ENCODE data around the gene HMGCR. TPM values are rescaled to one million over a fixed set of nuclear protein-coding genes. Genes with fewer than 3 reads are reported as not detected.
"Not testable (repeated sequence)": the region's sequence is repeated elsewhere in the genome, so short reads cannot be mapped to it uniquely, and the experiment has no call there.

The HMGCR gene
- total and polyA plus RNA-seq, 12 donors: 7.0 to 793 (median 59.5) TPM

DNA sequence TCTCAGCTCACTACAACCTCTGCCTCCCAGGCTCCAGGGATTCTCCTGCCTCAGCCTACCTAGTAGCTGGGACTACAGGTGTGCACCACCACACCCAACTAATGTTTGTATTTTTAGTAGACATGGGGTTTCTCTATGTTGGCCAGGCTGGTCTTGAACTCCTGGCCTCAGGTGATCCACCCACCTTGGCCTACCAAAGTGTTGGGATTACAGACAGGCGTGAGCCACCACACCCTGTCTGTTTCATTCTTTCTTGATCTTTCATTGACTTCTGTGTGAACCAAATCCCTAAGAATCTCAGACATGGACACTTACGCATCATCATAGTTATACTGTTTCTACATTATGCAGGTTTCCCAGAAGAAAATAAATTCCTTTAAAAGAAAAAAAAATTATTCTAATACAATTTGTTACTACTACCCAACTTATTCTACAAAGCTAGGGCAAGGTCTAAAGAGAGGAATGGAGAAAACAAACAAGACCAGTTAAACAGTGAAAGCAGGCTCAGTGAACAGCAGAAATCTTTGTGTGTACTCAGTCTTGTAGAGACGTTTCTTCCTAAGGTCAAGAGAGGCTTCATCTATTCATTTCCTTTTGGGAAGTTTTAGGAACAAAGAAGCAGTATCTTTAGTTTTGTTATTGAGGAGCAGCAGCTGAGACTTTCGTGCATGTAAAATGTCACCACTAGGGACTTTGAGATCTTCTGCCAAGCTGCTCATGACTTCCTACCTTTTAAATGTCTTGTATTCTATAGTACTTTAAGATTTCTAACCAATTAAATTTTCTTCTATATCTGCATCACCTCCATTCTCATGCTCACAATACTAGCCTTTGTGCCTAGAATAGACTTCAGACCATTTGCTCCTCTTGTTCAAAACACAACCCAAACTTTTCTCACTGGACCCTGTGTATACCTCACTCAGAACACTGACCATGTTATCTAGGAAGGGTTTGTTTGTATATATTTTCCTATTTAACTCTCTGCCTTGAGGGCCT is 5.6 kb upstream of the HMGCR start:
- Histone ChIP-seq H3K27ac (no peak overlapping the region), H3K9me3 (replicated peaks in 1 of 3) (no peaks in the 10 kb centered on the region), H3K4me1 (replicated peaks in 1 of 2) (peaks cover 0 to 10% of the 10 kb centered on the region in 2 donors), H3K4me3 (no peak overlapping the region), H3K36me3 (replicated peaks in 1 of 2) (no peaks in the 10 kb centered on the region), H3K27me3 (no peaks in the 10 kb centered on the region)
- DNase-seq: no peak
- TF ChIP-seq, protein P1, sequence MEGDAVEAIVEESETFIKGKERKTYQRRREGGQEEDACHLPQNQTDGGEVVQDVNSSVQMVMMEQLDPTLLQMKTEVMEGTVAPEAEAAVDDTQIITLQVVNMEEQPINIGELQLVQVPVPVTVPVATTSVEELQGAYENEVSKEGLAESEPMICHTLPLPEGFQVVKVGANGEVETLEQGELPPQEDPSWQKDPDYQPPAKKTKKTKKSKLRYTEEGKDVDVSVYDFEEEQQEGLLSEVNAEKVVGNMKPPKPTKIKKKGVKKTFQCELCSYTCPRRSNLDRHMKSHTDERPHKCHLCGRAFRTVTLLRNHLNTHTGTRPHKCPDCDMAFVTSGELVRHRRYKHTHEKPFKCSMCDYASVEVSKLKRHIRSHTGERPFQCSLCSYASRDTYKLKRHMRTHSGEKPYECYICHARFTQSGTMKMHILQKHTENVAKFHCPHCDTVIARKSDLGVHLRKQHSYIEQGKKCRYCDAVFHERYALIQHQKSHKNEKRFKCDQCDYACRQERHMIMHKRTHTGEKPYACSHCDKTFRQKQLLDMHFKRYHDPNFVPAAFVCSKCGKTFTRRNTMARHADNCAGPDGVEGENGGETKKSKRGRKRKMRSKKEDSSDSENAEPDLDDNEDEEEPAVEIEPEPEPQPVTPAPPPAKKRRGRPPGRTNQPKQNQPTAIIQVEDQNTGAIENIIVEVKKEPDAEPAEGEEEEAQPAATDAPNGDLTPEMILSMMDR (IDR thresholded peaks at IDR 0.05): peak in 1 of 6 experiments; percentile 14
- no peak for TF ChIP-seq POLR2A (IDR thresholded peaks at IDR 0.05)
- WGBS, 4 donors: 71 to 75% (median 73%) methylated on average over 4 of the region's 4 CpGs
- intact Hi-C loops (cut with DNase I): no loop called here

DNA sequence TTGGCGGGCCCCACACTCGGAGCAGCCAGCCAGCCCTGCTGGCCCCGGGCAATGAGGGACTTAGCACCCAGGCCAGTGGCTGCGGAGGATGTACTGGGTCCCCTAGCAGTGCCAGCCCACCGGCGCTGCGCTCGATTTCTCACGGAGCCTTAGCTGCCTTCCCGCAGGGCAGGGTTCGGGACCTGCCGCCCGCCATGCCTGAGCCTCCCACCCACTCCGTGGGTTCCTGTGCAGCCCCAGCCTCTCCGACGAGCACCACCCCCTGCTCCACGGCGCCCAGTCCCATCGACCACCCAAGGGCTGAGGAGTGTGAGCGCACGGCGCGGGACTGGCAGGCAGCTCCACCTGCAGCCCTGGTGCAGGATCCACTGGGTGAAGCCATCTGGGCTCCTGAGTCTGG is 3.3 kb upstream of the HMGCR start:
- H3K27ac ChIP-seq; DNase-seq; H3K9me3 ChIP-seq (replicated peaks in 1 of 3); H3K4me3 ChIP-seq; H3K27me3 ChIP-seq; intact Hi-C loops (cut with DNase I); H3K36me3 ChIP-seq (replicated peaks in 1 of 2): not testable (repeated sequence)
- WGBS, 4 donors: 97 to 100% (median 98%) methylated on average over 9 to 23 of the region's 23 CpGs; no CpG with 5 or more reads in 1 of the 4 donors
- peaks cover 0 to 19% of the 10 kb centered on the region in 2 donors for H3K4me1 ChIP-seq (replicated peaks in 1 of 2)

DNA sequence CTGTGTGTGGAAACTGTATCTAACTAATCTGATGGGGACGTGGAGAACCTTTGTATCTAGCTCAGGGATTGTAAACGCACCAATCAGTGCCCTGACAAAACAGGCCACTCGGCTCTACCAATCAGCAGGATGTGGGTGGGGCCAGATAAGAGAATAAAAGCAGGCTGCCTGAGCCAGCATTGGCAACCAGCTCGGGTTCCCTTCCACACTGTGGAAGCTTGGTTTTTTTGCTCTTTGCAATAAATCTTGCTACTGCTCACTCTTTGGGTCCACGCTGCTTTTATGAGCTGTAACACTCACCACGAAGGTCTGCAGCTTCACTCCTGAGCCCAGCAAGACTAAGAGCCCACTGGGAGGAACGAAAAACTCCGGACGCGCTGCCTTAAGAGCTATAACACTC is 2.6 kb upstream of the HMGCR start:
- intact Hi-C loops (cut with DNase I); H3K27ac ChIP-seq; H3K9me3 ChIP-seq (replicated peaks in 1 of 3); H3K27me3 ChIP-seq; DNase-seq; H3K4me3 ChIP-seq; H3K36me3 ChIP-seq (replicated peaks in 1 of 2): not testable (repeated sequence)
- H3K4me1 ChIP-seq (replicated peaks in 1 of 2): peaks cover 0 to 23% of the 10 kb centered on the region in 2 donors
- WGBS, 4 donors: 85 to 92% (median 90%) methylated on average over 7 to 10 of the region's 10 CpGs

DNA sequence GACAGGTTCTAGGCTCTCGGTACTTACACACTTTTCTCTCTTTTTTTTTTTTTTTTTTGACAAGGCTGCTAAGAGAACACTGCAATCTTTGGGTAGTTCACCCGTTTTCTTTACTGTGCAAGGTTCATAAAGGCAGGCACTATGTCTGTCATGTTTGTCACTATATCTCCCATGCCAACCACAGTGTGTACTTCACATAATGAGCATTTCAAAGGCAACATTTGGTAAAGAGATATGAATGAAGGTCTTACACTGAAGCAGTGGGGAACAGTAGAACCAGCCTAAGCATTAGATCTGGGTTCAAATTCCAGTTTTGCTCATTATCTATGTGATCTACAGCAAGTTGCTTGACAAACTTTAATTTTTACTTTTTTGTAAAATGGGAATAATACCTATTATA is 1.5 kb upstream of the HMGCR start:
- no peak for TF ChIP-seq POLR2A (IDR thresholded peaks at IDR 0.05)
- TF ChIP-seq, protein P1 (IDR thresholded peaks at IDR 0.05): peak in 1 of 6 experiments; percentile 20
- H3K4me1 ChIP-seq (replicated peaks in 1 of 2): peaks cover 0 to 33% of the 10 kb centered on the region in 2 donors
- peak overlapping the region in 1 of 5 donors; percentile 96 for H3K27ac ChIP-seq
- DNase-seq: no peak
- no peak overlapping the region for H3K4me3 ChIP-seq
- WGBS, 4 donors: 35 to 59% (median 49%) methylated on average over 2 of the region's 2 CpGs
- H3K36me3 ChIP-seq (replicated peaks in 1 of 2): no peaks in the 10 kb centered on the region
- H3K9me3 ChIP-seq (replicated peaks in 1 of 3): no peaks in the 10 kb centered on the region
- intact Hi-C loops (cut with DNase I): no loop called here
- no peaks in the 10 kb centered on the region for H3K27me3 ChIP-seq

DNA sequence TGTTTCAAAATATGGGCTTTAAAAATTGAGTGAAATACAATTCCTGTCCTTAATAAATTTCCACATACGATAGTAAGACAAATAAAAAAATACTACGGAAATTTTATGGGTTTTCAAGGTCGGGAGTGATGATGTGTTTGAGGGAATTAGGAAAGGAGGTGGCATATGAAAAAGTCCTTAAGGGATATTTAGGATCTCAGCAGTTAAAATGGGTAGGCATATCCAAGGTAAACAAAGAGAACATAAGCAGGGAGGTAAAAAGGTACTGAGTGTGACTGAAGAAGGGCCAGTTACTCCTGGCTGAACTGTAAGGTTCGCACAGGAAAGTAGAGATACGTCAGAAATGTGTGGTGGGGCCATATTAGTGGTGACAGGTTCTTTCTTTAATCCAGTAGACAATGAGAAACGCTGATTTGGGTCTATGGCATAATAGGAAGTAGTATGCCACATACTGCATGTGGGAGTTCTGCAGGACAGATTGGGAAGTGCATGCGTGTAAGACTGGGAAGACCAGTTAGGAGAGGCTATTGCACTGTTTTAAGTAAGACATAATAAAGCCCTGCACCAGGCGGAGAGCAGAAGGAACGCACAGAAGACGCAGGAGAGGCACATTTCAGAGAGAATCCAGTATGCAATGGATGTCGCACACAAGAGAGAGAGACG is 937 bp upstream of the HMGCR start:
- Histone ChIP-seq H3K9me3 (replicated peaks in 1 of 3) (no peaks in the 10 kb centered on the region), H3K27ac (peak overlapping the region; percentile 14 to 96 (median 92)), H3K36me3 (replicated peaks in 1 of 2) (no peaks in the 10 kb centered on the region), H3K4me3 (peak overlapping the region in 3 of 4 donors; percentile 16 to 74 (median 52)), H3K27me3 (no peaks in the 10 kb centered on the region), H3K4me1 (replicated peaks in 1 of 2) (peaks cover 0 to 35% of the 10 kb centered on the region in 2 donors)
- TF ChIP-seq POLR2A (IDR thresholded peaks at IDR 0.05): peak in 1 of 2 donors; percentile 4
- TF ChIP-seq, protein P1 (IDR thresholded peaks at IDR 0.05): peak; percentile 25 to 76 (median 74)
- intact Hi-C loops (cut with DNase I): no loop called here
- 8 to 9% (median 9%) methylated on average over 12 of the region's 12 CpGs for WGBS, 4 donors
- peak in 6 of 7 donors; percentile 54 to 82 (median 71) for DNase-seq

Measured in adrenal gland (tissue), 12 donors.